Right renal cortex interstitium (tissue), 3 donors: ENCODE results near the gene SRXN1. TPM values are rescaled to one million over a fixed set of nuclear protein-coding genes. Genes with fewer than 3 reads are reported as not detected.

Source experiments
- DNase-seq, 3 donors: peaks; one replicate each; pipeline ENCODE4 v3.0.0-alpha.2; 2013; ENCODE audit warnings: low read depth in 3 of 3, low spot score in 2 of 3
- polyA plus RNA-seq, 3 donors: library from polyadenylated mRNA; unstranded; fragments of 120-200 nt; gene quantifications; one replicate each; pipeline ENCODE4 v1.2.1, GENCODE V29; 2013; ENCODE audit not compliant: insufficient read length in 3 of 3

SRXN1 gene
- polyA plus RNA-seq, 3 donors = 13.2 to 14.4 (median 14.0) TPM

DNA sequence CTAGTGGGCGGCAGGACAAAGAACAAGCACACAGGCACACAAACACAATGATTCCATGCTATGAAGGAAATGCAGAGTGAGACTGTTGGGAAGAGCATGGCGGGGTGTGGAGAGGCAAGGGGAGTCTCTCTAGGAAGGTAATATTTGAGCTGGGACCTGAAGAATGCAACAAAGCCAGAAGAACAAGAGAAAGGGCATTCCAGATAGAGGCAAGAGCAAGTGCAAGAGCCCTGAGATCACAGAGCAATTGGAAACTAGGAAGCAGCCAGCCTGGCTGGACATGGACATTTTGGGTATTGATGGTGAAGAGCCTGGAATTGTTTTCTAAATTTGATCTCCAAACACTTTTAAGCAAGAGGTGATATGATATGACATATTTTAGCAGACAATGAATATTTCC, 15.4 kb downstream of the SRXN1 start:
- no peak for DNase-seq

DNA sequence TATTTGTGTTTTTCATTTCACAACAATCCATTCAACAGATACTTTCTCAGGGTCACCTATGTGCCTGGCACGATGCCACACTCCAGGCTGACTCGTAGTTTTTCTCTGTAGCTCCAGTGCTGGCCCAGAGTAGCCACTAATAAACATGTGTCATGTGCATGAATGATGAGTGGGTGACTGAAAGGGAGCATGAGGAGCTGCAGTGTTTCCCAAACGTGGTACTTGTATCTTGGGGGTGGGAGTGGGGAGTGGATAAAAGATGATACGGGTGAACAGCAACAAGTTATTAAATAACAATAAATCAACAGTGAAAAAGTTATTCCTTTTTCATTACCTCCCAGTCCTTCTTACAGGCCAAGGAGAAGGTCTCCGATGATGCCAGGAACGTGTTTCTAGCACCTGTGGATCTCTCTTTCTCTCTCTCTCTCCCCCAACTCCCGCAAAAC, 17.1 kb downstream of the SRXN1 start:
- DNase-seq = no peak

DNA sequence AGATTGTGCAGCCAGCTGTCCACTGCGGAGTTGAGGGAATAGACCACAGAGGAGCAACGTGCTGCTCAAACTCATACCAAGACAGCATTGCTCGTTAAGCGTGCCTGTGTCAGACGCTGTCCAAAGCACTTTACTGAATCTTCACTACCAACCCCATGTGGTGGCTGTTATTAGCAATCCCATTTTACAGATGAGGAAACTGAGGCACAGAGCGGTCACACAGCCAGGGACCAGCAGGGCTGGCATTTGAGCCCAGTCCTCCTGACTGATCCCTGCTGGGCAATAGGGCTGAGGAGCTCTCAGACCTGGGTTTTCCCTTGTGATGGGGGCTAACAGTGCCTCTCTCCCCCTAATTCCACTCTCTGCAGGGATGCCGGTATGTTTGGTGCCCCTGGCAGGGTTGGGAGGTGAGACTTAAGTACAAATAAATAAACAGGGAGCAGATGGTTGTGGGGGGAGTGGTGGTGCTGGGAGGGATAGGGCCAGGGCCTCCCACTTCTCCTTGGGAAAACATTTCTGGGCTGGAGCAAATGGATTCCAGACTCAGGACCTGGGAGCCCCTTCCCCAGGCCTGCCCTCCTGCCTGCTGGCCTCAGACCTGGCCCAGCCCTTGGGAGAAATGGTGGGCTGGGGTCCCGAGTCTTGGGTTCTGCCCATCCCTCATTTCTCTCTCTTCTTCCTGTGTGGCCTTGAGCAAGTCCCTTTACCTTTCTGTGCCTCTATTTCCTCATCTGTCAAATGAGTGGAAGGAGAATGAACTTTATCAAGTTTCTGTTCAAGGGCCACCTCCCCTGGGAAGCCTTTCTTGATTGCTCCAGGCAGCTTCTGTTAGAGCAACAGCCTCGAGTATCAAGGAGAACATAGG, 17.7 kb downstream of the SRXN1 start:
- no peak for DNase-seq

DNA sequence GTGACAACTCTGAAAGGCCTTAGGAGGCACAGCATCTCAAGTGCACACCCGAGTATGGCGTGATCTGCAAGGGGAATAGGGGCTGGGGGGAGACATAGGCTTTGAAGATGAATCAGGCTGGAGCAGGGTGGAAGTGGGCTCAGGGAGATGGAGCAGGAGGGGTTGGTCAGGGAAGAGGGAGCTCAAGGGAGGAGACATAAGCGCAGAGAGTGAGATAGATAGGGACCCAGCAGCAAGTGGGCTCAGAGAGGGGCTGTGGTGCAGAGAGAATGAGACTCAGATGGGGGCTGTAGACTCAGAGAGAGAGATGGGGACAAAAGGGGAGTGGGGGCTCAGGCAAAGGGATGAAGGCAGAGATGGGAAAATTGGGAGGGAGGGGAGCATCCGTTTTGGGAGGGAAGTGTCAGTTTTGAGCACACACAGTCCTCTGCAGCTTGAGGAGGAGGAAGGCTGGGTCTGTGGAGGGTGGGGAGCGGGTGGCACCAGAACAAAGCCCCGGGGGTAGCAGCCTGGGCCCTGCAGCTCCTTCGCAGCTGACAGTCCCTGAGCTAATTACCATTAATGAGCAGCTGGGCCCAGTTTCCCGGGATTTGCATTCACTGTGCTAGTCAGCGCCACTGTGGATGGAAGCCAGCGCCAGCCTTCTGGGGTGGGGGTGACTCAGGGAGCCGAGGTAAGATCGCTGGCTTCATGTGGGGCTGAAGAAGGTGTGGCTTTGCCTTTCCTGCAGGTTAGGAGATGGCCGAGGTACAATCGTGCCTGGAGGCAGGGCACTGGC, 18.7 kb downstream of the SRXN1 start:
- DNase-seq = no peak

DNA sequence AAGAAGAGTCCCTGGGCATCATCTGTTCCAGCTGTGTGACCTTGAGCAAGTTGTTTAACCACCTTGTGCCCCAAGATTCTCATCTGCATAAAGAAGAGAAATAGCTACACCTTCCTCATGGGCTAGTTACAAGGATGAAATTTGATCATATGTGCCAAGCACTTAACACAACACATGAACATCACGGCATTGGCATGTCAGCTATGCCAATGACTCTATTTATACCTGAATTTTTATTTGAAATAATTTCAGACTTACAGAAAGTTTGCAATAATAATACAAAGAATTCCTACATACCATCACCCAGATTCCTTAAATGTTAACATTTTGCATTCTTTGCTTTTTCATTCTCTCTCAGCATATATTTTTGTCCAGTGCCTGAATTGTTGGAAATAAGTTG, 21.9 kb downstream of the SRXN1 start:
- no peak for DNase-seq

DNA sequence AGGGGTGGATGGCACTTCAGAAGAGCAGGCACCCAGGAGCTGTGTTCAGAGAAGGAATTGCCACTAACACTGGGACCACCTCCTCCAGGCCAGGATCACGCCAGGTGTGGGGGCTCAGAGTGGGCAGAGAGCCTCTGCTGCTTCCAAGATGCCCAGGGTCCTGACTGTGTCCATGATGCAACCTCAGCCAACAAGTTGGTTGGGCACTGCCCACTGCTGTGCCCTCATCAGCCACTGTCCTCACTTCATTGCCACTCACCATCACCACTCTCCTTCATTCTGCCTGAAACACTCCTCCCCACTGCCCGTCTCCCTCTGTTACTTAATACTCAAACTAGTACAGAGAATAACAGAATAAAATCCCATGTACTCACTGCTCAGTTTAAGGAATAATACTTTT, 26.4 kb downstream of the SRXN1 start:
- DNase-seq = no peak

DNA sequence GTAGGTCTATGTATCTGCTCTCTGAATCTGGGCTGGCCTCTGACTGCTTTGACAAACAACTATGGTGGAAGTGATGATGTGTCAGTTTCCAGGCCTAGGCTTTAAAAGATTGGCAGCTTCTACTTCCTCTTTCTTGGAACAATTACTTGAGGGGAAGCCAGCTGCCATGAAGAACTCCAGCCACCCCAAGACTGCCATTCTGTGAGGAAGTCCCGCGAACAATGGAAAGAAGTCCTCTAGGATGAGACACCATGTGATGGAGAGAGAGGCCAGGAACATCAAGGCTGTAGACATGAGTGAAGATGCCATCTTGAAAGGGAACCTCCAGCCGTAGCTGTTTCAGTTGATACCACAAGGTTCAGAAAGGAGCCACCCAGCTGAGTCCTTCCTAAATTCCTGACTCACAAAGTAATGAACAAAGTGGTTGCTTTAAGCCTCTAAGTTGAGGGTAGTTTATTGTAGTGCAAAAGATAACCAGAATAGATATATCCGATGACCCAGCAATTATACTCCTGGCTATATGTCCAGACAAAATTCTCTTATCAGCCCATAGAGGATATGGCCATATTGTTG, 27.6 kb downstream of the SRXN1 start:
- no peak for DNase-seq

DNA sequence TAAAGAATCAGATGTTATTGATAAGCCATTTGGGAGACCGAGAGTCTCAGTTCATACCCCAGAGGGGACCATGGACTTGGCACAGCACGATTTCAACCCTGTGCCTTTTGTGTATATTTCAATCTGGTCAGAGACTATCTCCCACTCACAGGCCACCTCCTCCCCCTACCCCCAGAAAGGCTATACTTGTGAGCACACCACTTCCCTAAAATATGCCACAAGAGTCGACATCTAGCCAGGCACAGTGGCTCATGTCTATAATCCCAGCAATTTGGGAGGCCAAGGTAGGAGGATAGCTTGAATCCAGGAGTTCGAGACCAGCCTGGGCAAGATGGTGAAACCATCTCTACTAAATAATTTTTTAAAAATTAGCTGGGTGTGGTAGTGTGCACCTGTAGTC, 29.3 kb downstream of the SRXN1 start:
- no peak for DNase-seq

DNA sequence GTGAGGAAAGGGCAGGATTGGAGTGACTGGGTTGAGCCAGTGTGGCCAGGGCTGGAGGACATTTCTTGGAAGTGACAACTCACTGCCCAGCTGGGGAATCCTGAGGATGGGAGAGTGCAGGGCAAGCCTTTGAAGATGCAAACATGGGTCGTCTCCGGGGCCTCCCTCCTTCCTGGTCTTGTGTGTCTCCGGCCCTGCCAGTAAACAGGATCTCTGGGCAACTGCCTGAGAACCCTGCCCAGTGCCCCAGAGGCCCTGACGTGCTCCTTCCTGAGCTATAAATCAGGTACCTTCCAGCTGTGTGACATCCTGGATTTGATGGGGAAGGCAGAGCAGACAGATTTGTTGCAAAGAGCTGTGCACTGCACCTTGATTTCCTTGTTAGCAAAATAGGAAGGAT, 30.0 kb downstream of the SRXN1 start:
- DNase-seq = no peak

DNA sequence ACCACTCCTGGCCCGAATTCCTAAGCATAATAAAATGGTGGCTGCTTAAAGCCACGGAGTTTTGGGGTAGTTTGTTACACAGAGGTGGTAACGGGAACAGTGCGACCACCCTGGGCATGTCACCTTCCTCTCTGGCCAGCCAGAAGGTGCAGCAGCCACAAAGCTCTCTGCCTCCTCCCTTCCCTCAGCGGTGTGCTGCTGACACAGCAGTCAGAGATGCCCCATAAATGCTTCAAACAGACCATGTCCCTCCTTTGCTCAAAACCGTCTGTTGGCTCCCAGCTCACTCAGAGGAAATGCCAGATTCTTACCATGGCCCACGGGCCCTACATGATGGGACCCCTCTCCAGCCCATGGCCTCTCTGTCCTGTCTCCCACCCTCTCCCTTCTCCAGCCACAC, 30.8 kb downstream of the SRXN1 start:
- DNase-seq = no peak

DNA sequence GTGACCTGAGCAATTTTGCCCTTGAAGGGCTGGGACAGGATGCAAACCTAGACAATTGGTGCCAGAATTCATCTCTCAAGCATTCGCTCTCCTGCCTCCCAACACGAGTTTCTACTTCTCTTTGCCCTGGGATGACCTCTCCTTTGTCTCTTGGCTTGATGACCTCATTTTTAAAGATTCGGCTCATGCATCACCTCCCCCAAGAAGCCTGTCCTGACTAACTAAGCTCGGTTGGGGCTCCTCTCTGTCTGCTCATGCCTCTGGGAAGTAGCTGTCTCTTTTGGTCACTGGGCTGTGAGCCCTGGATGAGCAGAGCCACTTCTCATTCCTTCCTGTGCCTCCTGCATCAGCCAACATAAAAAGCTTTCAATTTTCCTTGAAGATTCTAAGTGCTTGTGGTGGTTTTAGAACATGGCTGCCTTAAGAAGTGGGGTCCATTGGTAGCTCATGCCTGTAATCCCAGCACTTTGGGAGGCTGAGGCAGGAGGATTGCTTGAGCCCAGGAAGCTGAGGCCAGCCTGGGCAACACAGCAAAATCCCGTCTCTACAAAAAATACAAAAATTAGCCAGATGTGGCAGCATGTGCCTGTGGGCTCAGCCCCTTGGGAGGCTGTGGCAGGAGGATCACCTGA, 31.8 kb downstream of the SRXN1 start:
- no peak for DNase-seq

DNA sequence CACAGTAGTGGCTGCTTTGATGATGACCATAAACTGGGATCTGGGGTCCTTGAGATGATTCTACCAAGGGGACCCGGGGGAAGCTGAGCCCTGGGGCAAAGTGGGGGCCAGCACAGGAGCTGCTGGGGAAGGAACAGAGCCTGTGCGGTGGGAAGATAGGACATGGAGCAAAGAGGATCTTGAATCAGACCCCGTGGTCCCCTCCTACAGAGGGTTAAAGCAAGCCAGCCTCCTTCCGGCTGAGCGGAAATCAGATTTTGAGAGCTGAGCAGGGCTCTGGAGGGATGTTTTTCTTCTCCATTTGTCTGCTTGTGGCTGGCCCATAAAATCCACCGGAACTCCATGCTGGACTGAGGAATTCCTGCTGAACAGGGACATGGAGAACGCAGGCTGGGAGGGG, 32.8 kb downstream of the SRXN1 start:
- DNase-seq = no peak

DNA sequence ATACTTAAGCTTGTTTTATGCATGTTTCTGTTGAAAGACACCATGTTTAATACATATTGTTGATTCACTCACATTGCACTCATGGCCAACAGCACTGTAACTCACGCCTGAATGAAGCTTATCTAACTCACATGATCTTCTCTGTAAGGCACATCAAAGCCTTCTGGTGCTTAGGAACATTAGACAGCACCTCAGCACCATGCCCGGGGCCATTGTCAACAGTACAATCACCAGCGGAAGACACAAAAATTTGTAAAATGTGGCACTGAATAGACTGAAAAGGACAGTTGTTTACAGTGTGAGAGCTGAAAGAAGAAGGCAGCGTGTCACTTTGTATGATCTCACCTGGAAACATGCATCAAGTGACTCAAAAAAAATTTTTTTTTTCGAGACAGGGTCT, 34.0 kb downstream of the SRXN1 start:
- DNase-seq = no peak

DNA sequence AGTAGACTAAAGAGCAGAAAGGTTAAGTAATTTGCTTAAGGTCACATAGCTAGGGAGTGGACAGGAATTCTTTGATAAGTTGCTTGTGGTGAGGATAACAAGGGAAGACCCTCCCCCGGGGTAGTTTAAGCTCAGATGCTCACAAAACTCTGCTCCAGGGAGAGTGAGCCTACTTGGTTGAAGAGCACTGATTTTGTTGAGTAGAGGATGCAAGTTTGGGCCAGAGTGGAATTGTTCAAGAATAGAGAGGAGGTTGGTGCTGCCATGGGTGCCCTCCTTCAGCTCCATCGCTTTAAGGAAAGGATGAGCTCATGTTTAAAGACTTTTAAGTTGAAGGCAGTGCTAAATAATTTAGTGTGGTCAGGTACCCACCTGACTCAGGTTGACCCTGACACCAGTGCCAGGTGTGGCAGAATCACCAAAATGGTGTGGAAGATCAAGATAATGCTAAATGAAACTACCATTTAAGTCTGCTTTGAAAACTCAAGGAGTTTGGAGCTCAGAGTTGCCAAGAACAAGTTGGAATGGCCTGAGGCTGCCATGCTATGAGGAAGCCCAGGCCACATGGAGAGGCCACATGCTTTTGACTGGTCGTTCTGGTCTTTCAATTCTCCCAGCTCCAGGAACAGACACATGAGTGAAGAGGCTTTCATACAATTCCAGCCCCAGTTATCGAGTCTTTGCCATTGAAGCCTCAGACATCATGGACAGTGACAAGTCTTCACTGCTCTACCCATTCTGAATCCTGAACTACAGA, 34.9 kb downstream of the SRXN1 start:
- DNase-seq = no peak

DNA sequence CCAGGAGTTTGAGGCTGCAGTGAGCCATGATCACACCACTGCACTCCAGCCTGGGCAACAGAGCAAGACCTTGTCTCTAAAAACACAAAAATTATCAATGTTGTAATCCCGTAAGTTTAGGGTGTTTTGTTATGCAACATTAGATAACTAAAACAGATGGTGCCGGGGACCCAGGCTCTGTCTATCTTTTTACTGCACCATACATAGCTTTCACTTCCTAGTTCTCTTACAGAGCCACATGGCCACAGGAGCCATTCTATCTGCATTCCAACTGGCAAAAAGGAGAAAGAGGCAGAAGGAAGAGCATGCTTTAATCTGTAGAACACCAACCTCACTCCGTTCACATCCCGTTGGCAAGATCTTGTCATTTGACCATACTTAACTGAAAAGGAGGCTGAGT, 37.5 kb downstream of the SRXN1 start:
- DNase-seq = no peak

DNA sequence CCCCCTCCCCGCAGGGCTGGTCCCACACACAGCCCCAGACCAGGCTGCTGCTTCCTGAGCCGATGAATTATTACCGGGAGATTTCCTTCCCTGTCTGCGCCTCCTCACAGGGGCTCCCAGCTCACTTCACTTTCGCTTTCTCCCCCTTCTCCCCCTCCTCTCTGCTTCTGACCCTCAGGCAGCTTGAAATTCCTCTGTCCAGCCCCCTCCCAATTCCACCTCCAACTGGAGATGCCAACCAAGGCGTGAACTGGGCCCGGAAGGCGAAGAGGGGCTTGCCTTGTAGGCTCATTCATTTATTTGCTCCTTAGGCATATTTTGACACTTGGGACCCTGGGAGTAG, 41.2 kb downstream of the SRXN1 start:
- peak; percentile 27 to 54 (median 47) for DNase-seq

DNA sequence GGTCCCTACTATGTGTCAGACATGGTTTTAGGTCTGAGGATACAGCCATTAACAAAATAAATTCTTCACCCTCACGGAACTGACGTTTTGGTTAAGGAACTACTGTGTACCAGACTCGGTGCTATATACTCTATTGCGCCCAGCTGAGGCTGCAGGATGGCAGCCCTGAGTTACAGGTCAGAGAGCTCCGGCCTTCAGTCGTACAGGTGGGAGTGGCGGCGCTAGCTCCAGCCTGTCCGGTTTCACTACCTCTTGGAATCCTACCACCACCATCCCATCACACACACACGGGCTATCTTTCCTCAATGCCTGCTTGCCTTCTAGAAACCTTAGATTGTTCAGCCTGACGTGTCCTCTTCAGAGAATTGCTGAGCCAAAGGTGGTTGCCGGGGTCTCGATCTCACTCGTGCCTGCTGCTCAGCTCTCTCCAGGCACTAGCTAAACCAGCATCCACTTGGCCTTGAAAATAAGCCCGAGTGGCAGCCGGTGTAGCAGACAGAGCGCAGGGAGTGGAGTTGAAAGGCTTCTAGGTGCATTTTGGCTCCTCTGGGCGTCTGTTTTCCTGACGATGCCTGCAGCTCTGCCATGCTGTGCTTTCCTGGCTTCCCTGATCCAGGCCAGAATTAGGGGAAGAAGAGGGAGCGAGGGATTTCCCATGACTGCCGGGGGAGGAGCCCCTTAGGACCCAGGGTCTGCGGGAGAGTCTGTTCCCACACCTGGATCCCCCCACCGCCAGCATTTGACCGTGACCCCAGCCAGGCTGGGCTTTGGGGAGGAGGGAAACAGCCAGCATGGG, 41.8 kb downstream of the SRXN1 start:
- no peak for DNase-seq

DNA sequence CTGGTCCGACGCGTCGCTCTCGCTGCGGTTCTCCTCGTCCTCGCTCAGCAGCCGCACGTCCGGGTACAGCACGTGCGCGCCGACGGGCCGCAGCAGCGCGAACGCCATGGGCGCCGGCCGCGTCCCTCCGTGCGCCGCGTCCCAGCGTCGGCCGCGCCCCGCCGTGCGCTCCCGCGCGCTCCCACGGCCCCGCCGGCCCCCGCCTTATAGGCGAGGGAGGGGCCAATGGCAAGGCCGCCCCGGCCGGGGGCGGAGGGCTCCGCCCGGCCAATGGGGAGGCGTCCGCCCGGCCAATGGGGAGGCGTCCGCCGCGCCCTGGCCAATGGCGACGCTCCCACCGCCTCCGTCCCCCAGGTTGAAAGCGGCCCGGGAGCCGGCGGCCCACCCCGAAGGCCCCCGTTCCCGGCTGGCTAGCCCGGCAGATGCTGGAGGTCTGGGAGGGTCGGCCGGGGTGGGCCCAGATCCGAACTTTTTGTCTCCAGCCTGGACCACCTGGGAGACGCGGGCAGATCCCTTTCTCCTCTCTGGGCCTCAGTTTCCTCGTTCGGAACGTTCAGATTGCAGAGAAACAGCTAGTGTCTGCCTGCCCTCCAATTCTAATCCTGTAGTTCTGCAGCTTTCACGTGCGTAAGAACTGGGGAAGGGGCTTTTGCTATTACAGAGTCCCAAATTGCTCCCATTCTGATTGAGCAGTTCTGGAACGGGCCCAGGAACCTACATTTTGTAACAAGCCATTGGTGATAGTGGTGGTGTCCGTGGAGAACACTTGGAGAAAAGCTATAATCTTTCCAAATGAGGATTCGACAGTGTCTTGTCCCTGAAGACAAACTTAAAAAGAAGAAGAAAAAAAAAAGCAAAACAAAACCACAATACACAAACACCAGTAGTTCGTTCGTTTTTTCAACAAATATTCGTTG, 42.6 kb downstream of the SRXN1 start, which contains the start of gene TCF15:
Gene TCF15 (minus strand): TSS at position 180 of the 917 bp plus-strand sequence. CDS start 72 bp downstream, at position 108.
- DNase-seq = peak in 2 of 3 donors; percentile 42 to 65
